B cell (primary cell): ENCODE measurements around the gene PAX2. TPM values are rescaled to one million over a fixed set of nuclear protein-coding genes. Genes with fewer than 3 reads are reported as not detected.

ENCODE experiments used
- ATAC-seq: fragments of 200-7000 bp; cut with Tn5 transposase; one replicate; pipeline ENCODE4 v1.10.0; 2021; ENCODE audit warnings: low read depth, mild to moderate bottlenecking, moderate number of reproducible peaks, moderate library complexity
- CTCF ChIA-PET: fragments of 350-600 bp; sonication (Branson Sonifier 250); formaldehyde crosslinking; loops from one replicate; lab custom pipeline; 2021; ENCODE audit warnings: antibody characterized with exemption, inconsistent platforms; lab: Charles Lee
- POLR2A ChIA-PET: fragments of 350-600 bp; sonication (Branson Sonifier 250); formaldehyde crosslinking; loops from one replicate; lab custom pipeline; 2021; ENCODE audit warnings: antibody characterized with exemption; lab: Charles Lee
- DNase-seq: peaks from one replicate; pipeline ENCODE4 v3.0.0; 2013
- H2AFZ ChIP-seq: 2 replicates; pipeline ENCODE4 v1.6.1; 2012; ENCODE audit warnings: mild to moderate bottlenecking, low read depth, low read length; ENCODE audit not compliant: insufficient read depth, poor library complexity, severe bottlenecking
- H3K27ac ChIP-seq, 2 donors: 1 replicate in 1 of 2; 2 replicates in 1 of 2; pipeline ENCODE4 v1.5.1; 2012 to 2013; ENCODE audit warnings: low read length in 2 of 2, mild to moderate bottlenecking in 2 of 2, moderate library complexity in 1 of 2
- H3K27me3 ChIP-seq, 4 experiments: fragments of 200-600 bp in 1 of 4; sonication (generic) in 1 of 4; replicated peaks in 1 of 4; 1 replicate in 2 of 4; 2 replicates in 2 of 4; pipeline versions ENCODE4 v1.6.1 to v1.7.0; 2013 to 2016; ENCODE audit warnings: low read length in 3 of 4, mild to moderate bottlenecking in 2 of 4, mixed read lengths in 1 of 4, moderate library complexity in 1 of 4; ENCODE audit not compliant: insufficient read depth in 4 of 4, control insufficient read depth in 3 of 4; ENCODE audit errors: control extremely low read depth in 1 of 4
- H3K36me3 ChIP-seq, 2 experiments: replicated peaks in 1 of 2; 1 replicate in 1 of 2; 2 replicates in 1 of 2; pipeline versions ENCODE4 v1.6.1 to v1.7.1; 2013; ENCODE audit warnings: low read length in 1 of 2; ENCODE audit not compliant: insufficient read depth in 2 of 2, control insufficient read depth in 1 of 2; ENCODE audit errors: control extremely low read depth in 1 of 2, extremely low read depth in 1 of 2
- H3K4me1 ChIP-seq, 2 donors: fragments of 200-600 bp in 1 of 2; sonication (generic) in 1 of 2; 1 replicate in 1 of 2; 2 replicates in 1 of 2; pipeline versions ENCODE4 v1.5.1 to v1.6.1; 2013 to 2017; ENCODE audit warnings: low read length in 2 of 2; ENCODE audit not compliant: control insufficient read depth in 2 of 2, insufficient read depth in 2 of 2
- H3K4me2 ChIP-seq: replicated peaks from 2 replicates; pipeline ENCODE3; 2012; ENCODE audit warnings: mild to moderate bottlenecking, low read depth, low read length; ENCODE audit not compliant: poor library complexity, severe bottlenecking
- H3K4me3 ChIP-seq, 5 experiments: fragments of 200-600 bp in 1 of 5; sonication (generic) in 1 of 5; 1 replicate in 3 of 5; 2 replicates in 2 of 5; pipeline versions ENCODE4 v1.5.1 to v1.7.0; 2011 to 2016; ENCODE audit warnings: low read length in 4 of 5, mild to moderate bottlenecking in 4 of 5, low read depth in 2 of 5, control low read depth in 1 of 5, moderate library complexity in 1 of 5; ENCODE audit not compliant: insufficient read depth in 1 of 5; ENCODE audit errors: control extremely low read depth in 1 of 5, extremely low read depth in 1 of 5
- H3K79me2 ChIP-seq: fragments of 200-600 bp; sonication (generic); one replicate; pipeline ENCODE4 v1.6.0; 2016; ENCODE audit warnings: low read length; ENCODE audit not compliant: control insufficient read depth, insufficient read depth
- H3K9ac ChIP-seq: fragments of 200-600 bp; sonication (generic); 2 replicates; pipeline ENCODE4 v1.6.1; 2017; ENCODE audit warnings: mild to moderate bottlenecking, low read length, moderate library complexity
- H3K9me3 ChIP-seq, 3 donors: one replicate each; pipeline versions ENCODE4 v1.6.1 to v1.7.1; 2013; ENCODE audit warnings: low read length in 2 of 3; ENCODE audit not compliant: control insufficient read depth in 2 of 3, insufficient read depth in 1 of 3; ENCODE audit errors: control extremely low read depth in 1 of 3
- H4K20me1 ChIP-seq: 2 replicates; pipeline ENCODE4 v1.6.0; 2012; ENCODE audit warnings: mild to moderate bottlenecking, low read length; ENCODE audit not compliant: insufficient read depth, control insufficient read depth, poor library complexity, severe bottlenecking
- H3K27ac Mint-ChIP-seq: one replicate; pipeline ENCODE4 v1.8.0; 2021; ENCODE audit warnings: mixed read lengths
- H3K27me3 Mint-ChIP-seq: one replicate; pipeline ENCODE4 v1.8.0; 2021; ENCODE audit warnings: mixed read lengths
- H3K4me1 Mint-ChIP-seq: one replicate; pipeline ENCODE4 v1.8.0; 2021; ENCODE audit warnings: mixed read lengths
- H3K4me3 Mint-ChIP-seq: one replicate; pipeline ENCODE4 v1.8.0; 2021; ENCODE audit warnings: mixed read lengths
- H3K9me3 Mint-ChIP-seq: one replicate; pipeline ENCODE4 v1.8.0; 2022; ENCODE audit warnings: mixed read lengths; ENCODE audit not compliant: insufficient read depth
- EZH2 ChIP-seq: IDR thresholded peaks from 2 replicates; pipeline ENCODE4 v1.6.1; 2012; ENCODE audit warnings: borderline replicate concordance, low read depth, mild to moderate bottlenecking, moderate library complexity, low read length; ENCODE audit not compliant: insufficient read depth, poor library complexity, severe bottlenecking
- WGBS: methylation state at CpG from one replicate; pipeline ENCODE4 v1.1.5; 2013; ENCODE audit warnings: missing lambda C conversion rate; ENCODE audit not compliant: insufficient coverage; 5-methylcytosine and 5-hydroxymethylcytosine counted together
- intact Hi-C: fragments of 100-400 bp; cut with micrococcal nuclease; formaldehyde crosslinking; loops from one replicate; pipeline ENCODE4 v1.10.0; 2022
- polyA plus RNA-seq: library from polyadenylated mRNA; depleted of rRNA; stranded (reverse); fragments of >200 nt; gene quantifications from 2 replicates; pipeline ENCODE4 v1.2.3, GENCODE V29; 2012
- total RNA-seq, 2 donors: library from RNA; stranded (reverse); fragments of 120-200 nt in 1 of 2; gene quantifications; 1 replicate in 1 of 2; 2 replicates in 1 of 2; pipeline versions ENCODE4 v1.2.3 to v1.2.4, GENCODE V29; 2013 to 2022
- TF ChIP-seq, protein P1 (sequence below): fragments of 200-600 bp; IDR thresholded peaks from one replicate; pipeline ENCODE4 v1.8.0; 2022; ENCODE audit warnings: antibody characterized with exemption, mild to moderate bottlenecking

PAX2 gene
- total and polyA plus RNA-seq, 2 donors (not counting 1 experiment from before 2014, with no cell fraction given): 0.12 TPM; not detected in 1

- Mint-ChIP-seq H3K9me3 (no peaks in the 10 kb centered on the region), H3K27me3 (peaks cover 85% of the 10 kb centered on the region), H3K27ac (no peak overlapping the region), H3K4me3 (no peak overlapping the region), H3K4me1 (peaks cover 22% of the 10 kb centered on the region)
- Histone ChIP-seq H3K27me3 (peaks cover 1 to 81% (median 55%) of the 10 kb centered on the region in 4 experiments), H3K36me3 (no peaks in the 10 kb centered on the region), H2AFZ (no peak overlapping the region), H3K4me1 (peaks cover 11 to 25% of the 10 kb centered on the region in 2 donors), H3K9me3 (peaks cover 0 to 4% (median 0%) of the 10 kb centered on the region in 3 donors), H3K9ac (no peak overlapping the region), H3K4me3 (no peak overlapping the region), H3K79me2 (no peaks in the 10 kb centered on the region), H3K27ac (no peak overlapping the region), H3K4me2 (no peak overlapping the region), H4K20me1 (no peaks in the 10 kb centered on the region)
- POLR2A ChIA-PET: no interaction called here
- TF ChIP-seq, protein P1, sequence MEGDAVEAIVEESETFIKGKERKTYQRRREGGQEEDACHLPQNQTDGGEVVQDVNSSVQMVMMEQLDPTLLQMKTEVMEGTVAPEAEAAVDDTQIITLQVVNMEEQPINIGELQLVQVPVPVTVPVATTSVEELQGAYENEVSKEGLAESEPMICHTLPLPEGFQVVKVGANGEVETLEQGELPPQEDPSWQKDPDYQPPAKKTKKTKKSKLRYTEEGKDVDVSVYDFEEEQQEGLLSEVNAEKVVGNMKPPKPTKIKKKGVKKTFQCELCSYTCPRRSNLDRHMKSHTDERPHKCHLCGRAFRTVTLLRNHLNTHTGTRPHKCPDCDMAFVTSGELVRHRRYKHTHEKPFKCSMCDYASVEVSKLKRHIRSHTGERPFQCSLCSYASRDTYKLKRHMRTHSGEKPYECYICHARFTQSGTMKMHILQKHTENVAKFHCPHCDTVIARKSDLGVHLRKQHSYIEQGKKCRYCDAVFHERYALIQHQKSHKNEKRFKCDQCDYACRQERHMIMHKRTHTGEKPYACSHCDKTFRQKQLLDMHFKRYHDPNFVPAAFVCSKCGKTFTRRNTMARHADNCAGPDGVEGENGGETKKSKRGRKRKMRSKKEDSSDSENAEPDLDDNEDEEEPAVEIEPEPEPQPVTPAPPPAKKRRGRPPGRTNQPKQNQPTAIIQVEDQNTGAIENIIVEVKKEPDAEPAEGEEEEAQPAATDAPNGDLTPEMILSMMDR: no peak
- no peak for TF ChIP-seq EZH2
- CTCF ChIA-PET: no interaction called here
- intact Hi-C loops: no loop called here
- no peak for ATAC-seq
- no peak for DNase-seq
These were observed 28.2 kb upstream of the PAX2 start for GRCh38 chr10:100717166-100717565.

DNA sequence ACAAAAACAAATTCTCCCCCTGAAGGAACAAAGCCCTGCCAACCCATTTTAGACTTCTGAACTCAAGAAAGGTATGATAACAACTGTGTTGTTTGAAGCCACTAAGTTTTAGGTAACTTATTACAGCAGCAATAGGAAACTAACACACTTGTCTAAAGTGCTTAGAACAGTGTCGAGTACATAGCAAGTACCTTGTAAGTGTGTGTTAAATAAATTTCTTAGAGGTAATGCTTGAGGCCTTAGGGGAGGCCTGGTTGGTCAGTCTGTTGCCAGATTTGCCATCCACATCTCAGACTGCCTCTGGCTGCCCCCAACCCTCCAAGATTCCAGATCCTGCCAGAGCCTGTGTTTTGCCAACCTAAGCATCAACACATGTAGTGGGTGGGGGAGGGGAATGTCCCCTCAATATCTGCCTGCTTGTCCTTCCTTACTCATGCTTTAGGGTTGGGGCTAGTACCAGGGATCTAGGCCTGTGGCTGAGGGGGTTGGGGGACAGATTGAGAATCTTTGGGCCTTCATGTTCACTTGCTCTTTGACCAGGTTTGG, 27.1 kb upstream of the PAX2 start:
- no peak overlapping the region for H3K4me3 Mint-ChIP-seq

More for the DNA sequence above, 27.1 kb upstream of the PAX2 start:
- CTCF ChIA-PET: no interaction called here
- H3K4me3 ChIP-seq: no peak overlapping the region
- TF ChIP-seq EZH2: no peak
- TF ChIP-seq, protein P1: no peak
- Mint-ChIP-seq H3K27me3 (peaks cover 80% of the 10 kb centered on the region), H3K27ac (no peak overlapping the region), H3K4me1 (peaks cover 24% of the 10 kb centered on the region), H3K9me3 (no peaks in the 10 kb centered on the region)
- WGBS: no CpG with 5 or more reads among the region's 1 CpG
- POLR2A ChIA-PET: no interaction called here
- no peak overlapping the region for H3K4me2 ChIP-seq
- no peaks in the 10 kb centered on the region for H3K79me2 ChIP-seq
- peaks cover 9 to 19% of the 10 kb centered on the region in 2 donors for H3K4me1 ChIP-seq
- ATAC-seq: no peak
- no peak overlapping the region for H3K9ac ChIP-seq
- H4K20me1 ChIP-seq: no peaks in the 10 kb centered on the region
- intact Hi-C loops: no loop called here
- H3K36me3 ChIP-seq: no peaks in the 10 kb centered on the region
- peaks cover 0 to 4% (median 0%) of the 10 kb centered on the region in 3 donors for H3K9me3 ChIP-seq
- no peak overlapping the region for H3K27ac ChIP-seq
- no peak for DNase-seq
- peaks cover 1 to 81% (median 57%) of the 10 kb centered on the region in 4 experiments for H3K27me3 ChIP-seq
- H2AFZ ChIP-seq: no peak overlapping the region
